SK-N-MC (cell line): Measurements from ENCODE around the gene POLR1G.

Experiments
- EZH2 ChIP-seq: fragments of 200-600 bp; sonication (generic); IDR thresholded peaks from one replicate; pipeline ENCODE4 v1.6.1; 2017; ENCODE audit warnings: antibody characterized with exemption
- POLR2AphosphoS5 ChIP-seq: IDR thresholded peaks from 2 replicates; pipeline ENCODE4 v1.6.1; 2012; ENCODE audit warnings: mild to moderate bottlenecking, low read depth, low read length, borderline replicate concordance

DNA sequence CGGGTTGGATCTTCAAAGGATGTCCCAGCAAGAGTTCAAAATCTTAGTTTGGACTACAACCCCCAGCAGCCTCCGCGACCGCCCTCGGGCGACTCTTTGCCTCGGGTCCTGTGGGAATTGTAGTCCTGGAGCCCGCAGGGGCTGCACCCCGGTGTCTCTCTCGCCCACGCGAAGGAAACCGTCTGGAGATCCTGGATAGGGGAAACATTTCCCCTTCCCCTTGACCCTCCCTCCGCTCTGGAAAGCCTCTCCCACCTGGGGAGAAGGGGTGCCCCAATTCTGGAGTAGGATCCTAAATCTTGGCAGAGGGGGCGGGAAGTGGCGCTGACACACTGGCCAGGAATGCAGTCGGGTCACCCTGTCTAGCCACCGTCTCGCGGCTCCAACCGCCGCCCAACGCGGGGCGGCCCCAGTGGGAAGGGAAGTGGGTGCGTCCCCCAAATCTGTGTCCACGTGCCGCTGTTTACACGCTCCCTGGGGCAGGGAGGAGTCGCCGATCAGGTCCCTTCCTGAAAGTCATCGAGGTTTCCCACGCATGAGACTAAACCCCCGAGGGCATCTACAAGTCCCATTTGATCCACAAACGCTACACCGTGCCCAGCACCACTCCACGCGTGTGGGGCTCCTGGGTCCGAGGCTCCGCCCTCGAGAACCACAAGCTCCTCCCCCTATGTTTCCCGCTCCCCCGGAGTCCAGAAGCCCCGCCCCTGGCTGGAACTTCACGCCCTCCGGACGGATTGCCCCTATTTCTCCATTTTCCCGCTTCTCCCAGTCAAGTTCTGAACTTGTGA lies 814 bp upstream of the POLR1G start:
- no peak for TF ChIP-seq EZH2
- TF ChIP-seq POLR2AphosphoS5, result peak; percentile 68; the same call in 1 of the 2 replicates
